BJ (cell line): ENCODE data around the gene VEGFD. TPM values are rescaled to one million over a fixed set of nuclear protein-coding genes. Genes with fewer than 3 reads are reported as not detected.

Source experiments
- CTCF ChIA-PET: fragments of 350-600 bp; formaldehyde crosslinking; extraction: SDS; loops from one replicate; lab custom pipeline; 2021; ENCODE audit warnings: antibody characterized with exemption, inconsistent platforms; lab: Yijun Ruan, JAX
- POLR2A ChIA-PET: fragments of 300-600 bp; sonication (Branson Sonifier 250); formaldehyde crosslinking; extraction: SDS; loops from one replicate; lab custom pipeline; 2021; ENCODE audit warnings: antibody characterized with exemption; lab: Charles Lee
- DNase-seq: peaks from one replicate; pipeline ENCODE4 v3.0.0-alpha.2; 2011; ENCODE audit warnings: low read depth
- H3K27me3 ChIP-seq: 2 replicates; pipeline ENCODE4 v1.6.0; 2011; ENCODE audit warnings: low read length; ENCODE audit not compliant: control insufficient read depth, insufficient read depth
- H3K36me3 ChIP-seq: 2 replicates; pipeline ENCODE4 v1.5.1; 2011; ENCODE audit warnings: low read length; ENCODE audit not compliant: control insufficient read depth, insufficient read depth
- H3K4me3 ChIP-seq: 2 replicates; pipeline ENCODE4 v1.5.1; 2011; ENCODE audit warnings: low read depth, mild to moderate bottlenecking, control low read depth, low read length
- CTCF ChIP-seq: IDR thresholded peaks from 2 replicates; pipeline ENCODE4 v1.5.1; 2011; ENCODE audit warnings: low read depth, mild to moderate bottlenecking, control low read depth, inconsistent platforms, low read length, moderate library complexity; ENCODE audit not compliant: insufficient read depth
- polyA plus RNA-seq: library from polyadenylated mRNA; depleted of rRNA; stranded (reverse); fragments of >200 nt; gene quantifications from 2 replicates; pipeline ENCODE4 v1.2.3, GENCODE V29; 2011

The VEGFD gene
- polyA plus RNA-seq, 1 experiment: 0.07 TPM

GRCh38 chrX:15336023-15336413 lies 48.2 kb downstream of the VEGFD start:
- TF ChIP-seq CTCF: no peak
- CTCF ChIA-PET: no interaction called here
- POLR2A ChIA-PET: no interaction called here
- DNase-seq: no peak
- peak overlapping the region; percentile 47 for H3K4me3 ChIP-seq
- H3K36me3 ChIP-seq: peaks cover 4% of the 10 kb centered on the region; the same call in 1 of the 2 replicates
- no peaks in the 10 kb centered on the region for H3K27me3 ChIP-seq

GRCh38 chrX:15335135-15336022 lies 48.8 kb downstream of the VEGFD start, which contains the start of gene PIGA:
Gene PIGA (minus strand): TSS chrX:15335523. CDS start chrX:15331930, 3,593 bp downstream.
- no peak for TF ChIP-seq CTCF
- peak within 1 kb of the TSS; percentile 65 for H3K4me3 ChIP-seq
- H3K27me3 ChIP-seq: no peaks in the 10 kb centered on the region
- POLR2A ChIA-PET: interaction anchor here (0.6 kb wide), 1 partner anchor 44 kb away, joined by 19 read pairs; no protein-coding TSS in a partner anchor
- CTCF ChIA-PET: interaction anchor here (0.6 kb wide), 1 partner anchor 38 kb away, joined by 3 read pairs; no protein-coding TSS in a partner anchor
- H3K36me3 ChIP-seq: peaks cover 4% of the 10 kb centered on the region; the same call in 1 of the 2 replicates
- peak; percentile 88 for DNase-seq

- no peaks in the 10 kb centered on the region for H3K27me3 ChIP-seq
- TF ChIP-seq CTCF: no peak
- H3K4me3 ChIP-seq: peak overlapping the region; percentile 65
- DNase-seq: no peak
- CTCF ChIA-PET: interaction anchor here (1.1 kb wide), 1 partner anchor 18 kb away, joined by 4 read pairs; no protein-coding TSS in a partner anchor
- peaks cover 4% of the 10 kb centered on the region; the same call in 1 of the 2 replicates for H3K36me3 ChIP-seq
- POLR2A ChIA-PET: interaction anchor here (0.6 kb wide), 1 partner anchor 43 kb away, joined by 19 read pairs; no protein-coding TSS in a partner anchor
Measured at GRCh38 chrX:15334561-15334960, 49.7 kb downstream of the VEGFD start.

DNA sequence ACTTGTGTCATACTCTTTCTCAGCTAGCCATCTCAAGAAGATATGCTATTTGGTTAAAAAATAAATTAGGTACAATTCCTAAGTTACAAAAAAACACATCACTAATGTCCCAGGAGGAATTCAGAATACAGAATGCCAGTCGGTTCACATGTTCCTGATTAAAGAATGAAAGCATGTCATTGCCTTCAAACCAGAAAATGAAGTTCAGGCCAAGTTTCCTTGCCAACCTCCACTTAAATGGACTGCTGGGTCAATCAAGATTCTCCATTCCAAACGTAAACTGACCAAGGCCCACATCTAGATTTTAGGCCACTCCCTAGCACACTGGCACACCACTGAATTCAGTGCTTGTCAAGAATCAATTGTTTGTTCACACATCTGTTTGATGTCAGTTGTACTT lies 55.4 kb downstream of the VEGFD start:
- ChIA-PET CTCF (no interaction called here), POLR2A (no interaction called here)
- TF ChIP-seq CTCF: no peak
- Histone ChIP-seq H3K36me3 (peaks cover 4% of the 10 kb centered on the region; the same call in 1 of the 2 replicates), H3K27me3 (no peaks in the 10 kb centered on the region), H3K4me3 (no peak overlapping the region)
- no peak for DNase-seq

DNA sequence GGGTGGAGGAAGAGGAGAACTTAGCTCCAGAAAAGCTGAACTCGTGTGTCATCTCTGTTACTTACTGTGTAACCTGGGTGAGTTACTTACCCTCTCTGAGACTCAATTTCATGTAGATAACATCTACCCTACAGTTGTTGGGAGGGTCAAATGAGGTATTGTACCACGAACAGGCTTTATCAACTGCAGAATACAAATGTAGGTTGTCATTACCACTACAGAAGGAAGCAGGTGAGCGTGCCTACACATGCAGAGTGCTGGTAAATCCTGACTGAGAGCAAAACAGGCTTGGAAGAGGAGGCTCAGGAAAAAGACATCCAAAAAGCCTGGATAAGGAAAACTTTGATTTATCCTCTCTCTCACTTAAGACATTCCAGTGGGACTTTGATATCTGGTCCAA lies 56.1 kb downstream of the VEGFD start:
- POLR2A ChIA-PET: no interaction called here
- no peaks in the 10 kb centered on the region for H3K27me3 ChIP-seq
- H3K4me3 ChIP-seq: no peak overlapping the region
- H3K36me3 ChIP-seq: peaks cover 4% of the 10 kb centered on the region; the same call in 1 of the 2 replicates
- DNase-seq: no peak
- TF ChIP-seq CTCF: no peak
- CTCF ChIA-PET: no interaction called here
